RWPE1 (cell line): ENCODE data around the gene DYNLT5.
"Not testable (repeated sequence)": the region's sequence is repeated elsewhere in the genome, so short reads cannot be mapped to it uniquely, and the experiment has no call there.

Experiments used
- CTCF ChIA-PET: fragments of 350-600 bp; sonication (Branson Sonifier 250); formaldehyde crosslinking; extraction: SDS; loops from one replicate; lab custom pipeline; 2021; lab: Yijun Ruan, JAX
- POLR2A ChIA-PET: fragments of 400-600 bp; formaldehyde crosslinking; extraction: SDS; loops from one replicate; lab custom pipeline; 2020; ENCODE audit warnings: antibody characterized with exemption; ENCODE audit not compliant: low non-redundant PET; lab: Yijun Ruan, JAX
- DNase-seq: peaks from one replicate; pipeline ENCODE4 v3.0.0; 2012; ENCODE audit warnings: low spot score
- H3K27ac ChIP-seq: fragments of 450-650 bp; 2 replicates; pipeline ENCODE4 v1.5.1; 2017
- CTCF ChIP-seq: fragments of 450-650 bp; conservative IDR thresholded peaks from 2 replicates; pipeline ENCODE4 v1.5.1; 2017; ENCODE audit warnings: low read depth, mild to moderate bottlenecking

The DYNLT5 gene

GRCh38 chr1:66791621-66792610 is 39.7 kb downstream of the DYNLT5 start:
- ChIA-PET POLR2A (no interaction called here), CTCF (no interaction called here)
- DNase-seq, result no peak

DNA sequence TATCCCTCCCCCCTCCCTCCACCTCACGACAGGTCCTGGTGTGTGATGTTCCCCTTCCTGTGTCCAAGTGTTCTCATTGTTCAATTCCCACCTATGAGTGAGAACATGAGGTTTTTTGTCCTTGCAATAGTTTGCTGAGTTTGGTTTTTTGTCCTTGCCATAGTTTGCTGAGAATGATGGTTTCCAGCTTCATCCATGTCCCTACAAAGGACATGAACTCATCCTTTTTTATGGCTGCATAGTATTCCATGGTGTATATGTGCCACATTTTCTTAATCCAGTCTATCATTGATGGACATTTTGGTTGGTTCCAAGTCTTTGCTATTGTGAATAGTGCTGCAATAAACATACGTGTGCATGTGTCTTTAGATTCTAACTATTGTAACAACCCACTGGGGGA is 43.6 kb downstream of the DYNLT5 start:
- H3K27ac ChIP-seq, CTCF ChIA-PET, DNase-seq: not testable (repeated sequence)
- POLR2A ChIA-PET, result interaction anchor here (0.7 kb wide), 1 partner anchor 36 kb away, joined by 3 read pairs; no protein-coding TSS in a partner anchor

More at GRCh38 chr1:66791621-66792610, 39.7 kb downstream of the DYNLT5 start:
- TF ChIP-seq CTCF, result no peak
- H3K27ac ChIP-seq, result no peak overlapping the region

DNA sequence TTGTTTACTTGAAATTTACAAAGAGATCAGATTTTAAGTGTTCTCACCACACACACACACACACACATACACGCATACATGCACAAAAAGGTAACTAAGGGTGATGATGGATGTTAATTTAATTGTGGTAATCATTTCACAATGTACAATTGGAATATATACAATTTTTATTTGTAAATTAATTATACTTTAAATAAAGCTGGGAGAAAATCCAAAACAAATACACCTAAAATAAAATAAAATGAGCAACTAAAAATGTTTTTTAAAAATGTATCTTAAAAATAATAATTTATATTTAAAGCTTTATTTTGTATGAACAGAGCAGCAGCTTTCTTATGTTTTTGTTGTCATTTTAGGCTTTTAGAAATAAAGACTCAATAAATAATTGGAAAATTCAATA is 57.0 kb downstream of the DYNLT5 start:
- CTCF ChIA-PET, result interaction anchor here (0.7 kb wide), 1 partner anchor 63 kb away, joined by 3 read pairs; no protein-coding TSS in a partner anchor
- DNase-seq, result no peak

DNA sequence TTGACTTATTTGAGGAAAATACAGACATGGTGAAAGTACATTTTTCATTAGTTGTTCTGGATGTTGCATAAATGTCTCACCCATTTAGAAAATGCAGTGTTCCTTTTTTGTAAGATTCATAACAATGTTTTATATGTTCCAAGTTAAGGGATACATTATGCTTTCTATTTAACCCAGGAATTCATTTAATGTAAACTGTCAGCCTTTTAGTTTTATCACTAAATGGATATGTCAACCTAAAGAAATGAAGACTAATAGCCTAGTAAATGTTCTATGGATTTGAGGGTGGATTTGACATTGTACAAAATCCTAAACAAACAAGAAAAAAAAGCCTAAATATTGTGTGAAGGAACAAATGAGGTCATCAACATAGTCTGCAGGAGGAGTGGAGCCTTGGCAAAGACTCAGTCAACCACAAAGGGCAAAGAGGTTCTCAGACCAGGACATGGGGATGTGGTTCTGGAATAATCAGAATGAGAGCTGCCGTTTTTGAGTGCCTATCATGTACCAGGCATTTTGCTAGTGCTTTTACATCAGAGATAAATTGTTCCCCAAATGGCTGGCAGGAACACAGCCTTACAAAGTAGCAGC is 57.6 kb downstream of the DYNLT5 start:
- no peak overlapping the region for H3K27ac ChIP-seq
- DNase-seq, result no peak
- TF ChIP-seq CTCF, result no peak
- ChIA-PET POLR2A (no interaction called here), CTCF (interaction anchor here (0.7 kb wide), 1 partner anchor 64 kb away, joined by 3 read pairs; no protein-coding TSS in a partner anchor)

More for the DNA sequence above, 57.0 kb downstream of the DYNLT5 start:
- POLR2A ChIA-PET, result no interaction called here
- TF ChIP-seq CTCF, result no peak
- H3K27ac ChIP-seq, result no peak overlapping the region

DNA sequence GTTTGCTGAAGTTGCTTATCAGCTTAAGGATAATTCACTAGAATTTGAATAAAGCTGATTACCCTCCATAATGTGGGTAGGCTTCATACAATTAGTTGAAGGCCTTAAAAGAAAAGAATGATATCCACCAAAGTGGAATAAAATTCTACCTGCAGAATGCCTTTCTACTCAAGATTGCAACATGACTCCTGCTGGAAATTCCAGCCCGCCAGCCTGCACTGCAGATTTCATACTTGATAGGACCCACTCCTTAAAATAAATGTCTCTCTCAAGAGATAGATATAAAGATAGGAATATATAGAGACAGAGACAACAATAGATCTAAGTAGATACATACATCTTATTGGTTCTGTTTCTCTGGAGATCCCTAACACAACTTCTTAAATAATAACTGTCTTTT is 72.5 kb downstream of the DYNLT5 start:
- TF ChIP-seq CTCF, result no peak
- ChIA-PET CTCF (no interaction called here), POLR2A (no interaction called here)
- DNase-seq, result no peak
- no peak overlapping the region for H3K27ac ChIP-seq
